ENCODE data around the gene FAM114A1. TPM values are rescaled to one million over a fixed set of nuclear protein-coding genes. Genes with fewer than 3 reads are reported as not detected.

FAM114A1 gene
- total RNA-seq, 1 donor from 2014 or later = 7.4 TPM

- Histone ChIP-seq H3K4me2 (no peak overlapping the region), H3K9ac (no peak overlapping the region), H3K27ac (no peak overlapping the region), H3K79me2 (ENCODE audit: low read depth) (no peaks in the 10 kb centered on the region), H3K4me3 (no peak overlapping the region), H2AFZ (replicated peaks) (peak overlapping the region; percentile 3), H3F3A (ENCODE audit: low read depth) (no peaks in the 10 kb centered on the region), H3K4me1 (no peaks in the 10 kb centered on the region), H3K36me3 (no peaks in the 10 kb centered on the region), H4K20me1 (ENCODE audit: low read depth) (no peaks in the 10 kb centered on the region), H3K27me3 (no peaks in the 10 kb centered on the region), H3K9me3 (ENCODE audit: low read depth) (no peaks in the 10 kb centered on the region)
- no peaks in the 10 kb centered on the region for H3K27me3 Mint-ChIP-seq (ENCODE audit: insufficient read depth, low read depth)
- H3K4me3 Mint-ChIP-seq = no peak overlapping the region
- peaks cover 24% of the 10 kb centered on the region for H3K4me1 Mint-ChIP-seq
- no peak overlapping the region for H3K27ac Mint-ChIP-seq
- no peak for DNase-seq (ENCODE audit: low spot score)
- H3K9me3 Mint-ChIP-seq = no peaks in the 10 kb centered on the region
- H3K36me3 Mint-ChIP-seq = no peaks in the 10 kb centered on the region
- no peak for TF ChIP-seq EZH2 (IDR thresholded peaks at IDR 0.05)
- TF ChIP-seq CTCF (IDR thresholded peaks at IDR 0.05) = no peak
- TF ChIP-seq EZH2phosphoT487 (IDR thresholded peaks at IDR 0.05) = no peak
These were observed 79.3 kb downstream of the FAM114A1 start for GRCh38 chr4:38946919-38947318.

- Histone ChIP-seq H3K4me2 (no peak overlapping the region), H2AFZ (replicated peaks) (no peak overlapping the region), H3K27ac (no peak overlapping the region), H3K36me3 (no peaks in the 10 kb centered on the region), H3K79me2 (ENCODE audit: low read depth) (no peaks in the 10 kb centered on the region), H3K27me3 (no peaks in the 10 kb centered on the region), H3K9ac (no peak overlapping the region), H3K9me3 (ENCODE audit: low read depth) (no peaks in the 10 kb centered on the region), H4K20me1 (ENCODE audit: low read depth) (no peaks in the 10 kb centered on the region), H3F3A (ENCODE audit: low read depth) (no peaks in the 10 kb centered on the region), H3K4me1 (no peaks in the 10 kb centered on the region), H3K4me3 (no peak overlapping the region)
- H3K4me3 Mint-ChIP-seq = no peak overlapping the region
- TF ChIP-seq EZH2 (IDR thresholded peaks at IDR 0.05) = no peak
- TF ChIP-seq EZH2phosphoT487 (IDR thresholded peaks at IDR 0.05) = no peak
- TF ChIP-seq CTCF (IDR thresholded peaks at IDR 0.05) = no peak
- DNase-seq (ENCODE audit: low spot score) = no peak
- peaks cover 24% of the 10 kb centered on the region for H3K4me1 Mint-ChIP-seq
- H3K36me3 Mint-ChIP-seq = no peaks in the 10 kb centered on the region
- H3K27ac Mint-ChIP-seq = no peak overlapping the region
- no peaks in the 10 kb centered on the region for H3K27me3 Mint-ChIP-seq (ENCODE audit: insufficient read depth, low read depth)
- no peaks in the 10 kb centered on the region for H3K9me3 Mint-ChIP-seq
These were observed 80.9 kb downstream of the FAM114A1 start for GRCh38 chr4:38948551-38948950.

GRCh38 chr4:38949411-38950051, 81.9 kb downstream of the FAM114A1 start:
- no peak overlapping the region for H3K4me2 ChIP-seq

More at GRCh38 chr4:38949411-38950051, 81.9 kb downstream of the FAM114A1 start:
- Histone ChIP-seq H3F3A (ENCODE audit: low read depth) (peaks cover 4% of the 10 kb centered on the region), H3K27me3 (no peaks in the 10 kb centered on the region), H3K36me3 (no peaks in the 10 kb centered on the region), H3K9me3 (ENCODE audit: low read depth) (no peaks in the 10 kb centered on the region), H3K9ac (no peak overlapping the region), H3K4me1 (peaks cover 9% of the 10 kb centered on the region), H3K79me2 (ENCODE audit: low read depth) (no peaks in the 10 kb centered on the region), H3K4me3 (no peak overlapping the region), H4K20me1 (ENCODE audit: low read depth) (no peaks in the 10 kb centered on the region), H2AFZ (replicated peaks) (peak overlapping the region; percentile 4), H3K27ac (no peak overlapping the region)
- TF ChIP-seq CTCF (IDR thresholded peaks at IDR 0.05) (no peak), EZH2 (IDR thresholded peaks at IDR 0.05) (no peak), EZH2phosphoT487 (IDR thresholded peaks at IDR 0.05) (no peak)
- no peak overlapping the region for H3K4me3 Mint-ChIP-seq
- peaks cover 24% of the 10 kb centered on the region for H3K4me1 Mint-ChIP-seq
- H3K27ac Mint-ChIP-seq = no peak overlapping the region
- no peaks in the 10 kb centered on the region for H3K27me3 Mint-ChIP-seq (ENCODE audit: insufficient read depth, low read depth)
- H3K9me3 Mint-ChIP-seq = no peaks in the 10 kb centered on the region
- H3K36me3 Mint-ChIP-seq = no peaks in the 10 kb centered on the region
- no peak for DNase-seq (ENCODE audit: low spot score)

Measured in neural progenitor cell (in vitro differentiated cells).